K562 (cell line): ENCODE measurements around the gene NDUFS6. TPM values are rescaled to one million over a fixed set of nuclear protein-coding genes. Genes with fewer than 3 reads are reported as not detected.

Source experiments
- ATAC-seq: fragments of 200-7000 bp; cut with Tn5 transposase; 3 replicates; pipeline ENCODE4 v1.9.1; 2020; ENCODE audit warnings: moderate library complexity
- BruUV-seq: library from RNA; stranded (reverse); fragments of 400-500 nt; replicated peaks from 2 replicates; lab custom pipeline; 2021; lab: Mats Ljungman, UMichigan
- CTCF ChIA-PET: fragments of 300-600 bp; formaldehyde crosslinking; extraction: SDS; loops from one replicate; lab custom pipeline; 2021; ENCODE audit warnings: low intra/inter-chr PET ratio; lab: Yijun Ruan, JAX
- POLR2A ChIA-PET: fragments of 300-600, 350-650 bp; sonication (Branson Sonifier 250); formaldehyde crosslinking; extraction: SDS; loops from one replicate; lab custom pipeline; 2021; ENCODE audit warnings: antibody characterized with exemption, inconsistent platforms; lab: Yijun Ruan, JAX
- DNase-seq, 4 experiments: peaks; one replicate each; pipeline versions ENCODE4 v3.0.0 to v3.0.0-alpha.2; 2011 to 2018; ENCODE audit warnings: low spot score in 3 of 4, mixed read lengths in 3 of 4; ENCODE audit errors: extremely low read depth in 1 of 4
- FAIRE-seq: peaks from 2 replicates; lab custom pipeline; 2011; peaks lifted over from hg19 to GRCh38; lab: Jason Lieb, UNC
- H2AFZ ChIP-seq: 2 replicates; pipeline ENCODE4 v1.6.0; 2011; ENCODE audit warnings: low read depth, low read length, control low read depth, inconsistent platforms
- H3K27ac ChIP-seq: fragments of 200-600 bp; 3 replicates; pipeline ENCODE4 v1.8.0; 2011; ENCODE audit warnings: low read depth, mild to moderate bottlenecking, control low read depth, inconsistent platforms, low read length, moderate library complexity, mixed read lengths; ENCODE audit errors: extremely low read depth
- H3K27me3 ChIP-seq, 2 experiments: fragments of 300-600 bp in 1 of 2; 2 replicates in 1 of 2; 3 replicates in 1 of 2; pipeline versions ENCODE4 v1.6.0 to v1.8.0; 2011; ENCODE audit warnings: inconsistent platforms in 2 of 2, low read length in 2 of 2, mild to moderate bottlenecking in 1 of 2, mixed read lengths in 1 of 2, moderate library complexity in 1 of 2; ENCODE audit not compliant: control insufficient read depth in 2 of 2, insufficient read depth in 2 of 2
- H3K36me3 ChIP-seq: fragments of 300-600 bp; 3 replicates; pipeline ENCODE4 v1.8.0; 2011; ENCODE audit warnings: mild to moderate bottlenecking, low read length, inconsistent platforms; ENCODE audit not compliant: control insufficient read depth, insufficient read depth
- H3K4me1 ChIP-seq, 2 experiments: fragments of 200-600 bp in 1 of 2; replicated peaks in 1 of 2; 2 replicates in 1 of 2; 3 replicates in 1 of 2; pipeline versions ENCODE4 v1.5.1 to v1.8.0; 2011; ENCODE audit warnings: inconsistent platforms in 2 of 2, low read length in 2 of 2, mild to moderate bottlenecking in 1 of 2, mixed read lengths in 1 of 2, moderate library complexity in 1 of 2; ENCODE audit not compliant: control insufficient read depth in 2 of 2, insufficient read depth in 2 of 2
- H3K4me2 ChIP-seq: 2 replicates; pipeline ENCODE4 v1.6.1; 2011; ENCODE audit warnings: low read length, control low read depth, inconsistent platforms, mixed read lengths; ENCODE audit not compliant: insufficient read depth
- H3K4me3 ChIP-seq: fragments of 200-600 bp; sonication (generic), shearing (Covaris generic); 2 replicates; pipeline ENCODE4 v1.5.1; 2016; ENCODE audit warnings: control low read depth, inconsistent platforms
- H3K79me2 ChIP-seq: fragments of 200-600 bp; 3 replicates; pipeline ENCODE4 v1.8.0; 2011; ENCODE audit warnings: low read length, inconsistent platforms; ENCODE audit not compliant: control insufficient read depth, insufficient read depth
- H3K9ac ChIP-seq, 2 experiments: 2 replicates each; pipeline versions ENCODE4 v1.6.0 to v1.6.1; 2011; ENCODE audit warnings: low read depth in 2 of 2, low read length in 2 of 2, control low read depth in 1 of 2, inconsistent platforms in 1 of 2, mild to moderate bottlenecking in 1 of 2, mixed read lengths in 1 of 2; ENCODE audit not compliant: insufficient read depth in 1 of 2
- H3K9me1 ChIP-seq: one replicate; pipeline ENCODE4 v1.6.0; 2011; ENCODE audit warnings: inconsistent platforms, mild to moderate bottlenecking, low read length, moderate library complexity; ENCODE audit not compliant: control insufficient read depth, insufficient read depth
- H3K9me3 ChIP-seq: replicated peaks from 2 replicates; pipeline ENCODE4 v1.5.1; 2011; ENCODE audit warnings: low read depth, low read length, inconsistent platforms; ENCODE audit not compliant: control insufficient read depth, insufficient read depth
- H4K20me1 ChIP-seq: replicated peaks from 2 replicates; pipeline ENCODE4 v1.6.1; 2011; ENCODE audit warnings: low read length, inconsistent platforms, mixed read lengths; ENCODE audit not compliant: control insufficient read depth, insufficient read depth
- AFF1 ChIP-seq, 2 experiments: fragments of 450-650 bp; IDR thresholded peaks; 2 replicates each; pipeline ENCODE4 v1.6.1; 2018; ENCODE audit warnings: mild to moderate bottlenecking in 2 of 2, low read depth in 1 of 2; ENCODE audit not compliant: partially characterized antibody in 2 of 2
- CXXC5 ChIP-seq: fragments of 250-450 bp; sonication (Bioruptor Pico); IDR thresholded peaks from 2 replicates; pipeline ENCODE4 v1.8.0; 2022; ENCODE audit warnings: inconsistent platforms, mild to moderate bottlenecking, moderate library complexity
- ERF ChIP-seq: fragments of 450-650 bp; formaldehyde crosslinking; IDR thresholded peaks from 2 replicates; pipeline ENCODE4 v1.4.0; 2020; ENCODE audit warnings: mild to moderate bottlenecking, mixed read lengths
- GTF2F1 ChIP-seq: IDR thresholded peaks from 2 replicates; pipeline ENCODE4 v1.6.1; 2011; ENCODE audit warnings: low read depth, low read length, improper control_type of control experiment
- HDAC8 ChIP-seq: fragments of 450-650 bp; IDR thresholded peaks from 2 replicates; pipeline ENCODE4 v1.6.1; 2016; ENCODE audit warnings: mild to moderate bottlenecking, missing genetic modification characterization, moderate library complexity, missing compliant biosample characterization
- MAZ ChIP-seq, 2 experiments: fragments of 450-650 bp in 1 of 2; sonication (generic) in 1 of 2; formaldehyde crosslinking; IDR thresholded peaks in 1 of 2; conservative IDR thresholded peaks in 1 of 2; 2 replicates each; pipeline versions ENCODE4 v1.4.0 to v1.5.0; 2020; ENCODE audit warnings: mild to moderate bottlenecking in 1 of 2, missing genetic modification reagents in 1 of 2
- NFATC3 ChIP-seq: fragments of 450-650 bp; IDR thresholded peaks from 2 replicates; pipeline ENCODE4 v1.6.1; 2017; ENCODE audit warnings: mild to moderate bottlenecking
- ZNF561 ChIP-seq: fragments of 450-650 bp; formaldehyde crosslinking; conservative IDR thresholded peaks from 2 replicates; pipeline ENCODE4 v1.4.0; 2020; ENCODE audit warnings: mild to moderate bottlenecking, moderate library complexity
- ZZZ3 ChIP-seq: fragments of 450-650 bp; IDR thresholded peaks from 2 replicates; pipeline ENCODE4 v1.6.1; 2016; ENCODE audit warnings: antibody characterized with exemption, mild to moderate bottlenecking, moderate library complexity
- WGBS: fragments of 100-300 bp; shearing (Covaris generic); methylation state at CpG from one replicate; pipeline ENCODE4 v1.1.6; 2016; ENCODE audit warnings: low coverage, mixed read lengths; ENCODE audit not compliant: insufficient coverage; ENCODE audit errors: missing lambda C conversion rate; 5-methylcytosine and 5-hydroxymethylcytosine counted together
- in situ Hi-C: fragments of 300-500 bp; cut with MboI; formaldehyde crosslinking; loops from 4 replicates; pipeline ENCODE4 v1.15.0; 2018; ENCODE audit warnings: inconsistent platforms, mixed read lengths
- intact Hi-C: fragments of 100-400 bp; cut with micrococcal nuclease; formaldehyde crosslinking; loops from 2 replicates; pipeline ENCODE4 v1.14.2; 2022
- polyA plus RNA-seq, 8 experiments: library from polyadenylated mRNA; depleted of rRNA in 4 of 8; stranded (reverse) in 5 of 8; unstranded in 3 of 8; fragments of >200 nt; fragmentation: Nextera tagmentation in 2 of 8; fragmentation: Illumina TruSeq in 1 of 8; extraction: Ambion mirVana in 2 of 8; extraction: Trizol in 1 of 8; gene quantifications; 2 replicates each; pipeline versions ENCODE4 v1.2.1 to v1.2.3, GENCODE V29; 2011 to 2014; ENCODE audit warnings: inconsistent platforms in 1 of 8, missing spikeins in 1 of 8
- total RNA-seq, 7 experiments: library from RNA; depleted of rRNA in 6 of 7; stranded (reverse); fragments of >200 nt in 6 of 7; fragmentation: Illumina TruSeq in 2 of 7; extraction: Trizol in 2 of 7; gene quantifications; 2 replicates each; pipeline versions ENCODE4 v1.2.1 to v1.2.3, GENCODE V29; 2011 to 2021; ENCODE audit warnings: low replicate concordance in 1 of 7

NDUFS6 gene
- total and polyA plus RNA-seq, 9 of the 15 experiments (the other 6 are each of a cell fraction or from before 2014, with no cell fraction given): 36.1 to 291 (median 77.0) TPM

- Histone ChIP-seq H3K4me1 (peaks cover 0 to 7% of the 10 kb centered on the region in 2 experiments; a peak in 1 of 5 replicates), H3K9me1 (no peaks in the 10 kb centered on the region), H2AFZ (no peak overlapping the region), H3K27me3 (peaks cover 46 to 66% of the 10 kb centered on the region in 2 experiments), H3K9me3 (no peaks in the 10 kb centered on the region)
- in situ Hi-C loops: no loop called here
- no peak for TF ChIP-seq GTF2F1
- TF ChIP-seq ERF (CRISPR knock-in tag): no peak
- TF ChIP-seq CXXC5 (CRISPR knock-in tag): no peak
- no peak for TF ChIP-seq ZZZ3
- no peak for TF ChIP-seq NFATC3
- no peak for TF ChIP-seq HDAC8 (tag)
- TF ChIP-seq ZNF561: no peak
- no peak for TF ChIP-seq MAZ (CRISPR knock-in tag; conservative IDR thresholded peaks at IDR 0.05 in 1 of 2, IDR thresholded peaks at IDR 0.05 in 1 of 2)
- TF ChIP-seq AFF1 (IDR thresholded peaks at IDR 0.05; ENCODE audit: low read depth in 1 of 2, partially characterized antibody in 2 of 2): no peak
- TF ChIP-seq, all 486 proteins: peak for 0
- BruUV-seq: no TSS peak
- Histone ChIP-seq H3K36me3 (no peaks in the 10 kb centered on the region), H3K4me2 (no peak overlapping the region), H3K4me3 (no peak overlapping the region), H3K27ac (no peak overlapping the region), H3K79me2 (no peaks in the 10 kb centered on the region), H4K20me1 (0 out of 2 replicates have a peak, but pooled peaks cover 1% of the 10 kb centered on the region), H3K9ac (no peak overlapping the region; a peak in 1 of 4 replicates)
- WGBS: 2% methylated on average over 20 of the region's 20 CpGs
- FAIRE-seq (no peak), DNase-seq (no peak), ATAC-seq (no peak)
- ChIA-PET POLR2A (interaction anchor here (0.6 to 1.5 kb wide), 4 partner anchors 22 to 256 kb away, joined by 3 to 4 read pairs (median 3); no protein-coding TSS in a partner anchor), CTCF (no interaction called here)
- intact Hi-C loops: no loop called here
Measured at GRCh38 chr5:1771149-1772065, 29.8 kb upstream of the NDUFS6 start.
